Measurements from ENCODE around the gene PIGU. TPM values are rescaled to one million over a fixed set of nuclear protein-coding genes. Genes with fewer than 3 reads are reported as not detected.
A peak's percentile ranks its signal among the peaks of the same experiment; 100 is the strongest.

Gene PIGU
- polyA plus RNA-seq, 3 donors = 5.8 to 11.3 (median 10.9) TPM

DNA sequence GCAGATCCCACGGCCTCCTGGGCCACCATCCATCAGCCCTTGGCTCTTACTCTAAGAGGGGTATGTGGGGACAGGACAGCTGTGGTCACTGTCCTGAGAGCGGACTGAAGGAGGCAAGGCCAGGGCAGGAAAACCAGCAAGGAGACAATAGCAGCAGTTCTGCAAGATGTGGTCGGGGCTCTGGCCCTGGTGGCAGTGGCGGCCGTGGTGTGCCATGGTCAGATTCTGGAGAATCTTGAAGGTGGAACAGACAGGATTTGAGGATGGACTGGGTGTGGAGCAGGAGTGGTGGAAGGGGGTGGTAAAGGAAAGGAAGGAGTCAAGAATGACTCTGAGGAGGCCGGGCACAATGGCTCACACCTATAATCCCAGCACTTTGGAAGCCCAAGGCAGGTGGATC lies 124.3 kb downstream of the PIGU start:
- Histone ChIP-seq H3K27ac (ENCODE audit: low read depth in 1 of 2, low read length in 2 of 2) (no peak overlapping the region), H3K4me3 (replicated peaks in 1 of 3; ENCODE audit: low read depth in 2 of 3, low read length in 3 of 3) (no peak overlapping the region), H3K36me3 (replicated peaks in 1 of 2; ENCODE audit: control insufficient read depth in 1 of 2, insufficient read depth in 2 of 2, low read length in 2 of 2) (no peaks in the 10 kb centered on the region), H2AFZ (ENCODE audit: insufficient read depth, low read depth, low read length, poor library complexity, severe bottlenecking) (no peak overlapping the region), H3K79me2 (ENCODE audit: insufficient read depth, low read length) (no peaks in the 10 kb centered on the region), H3K4me2 (replicated peaks; ENCODE audit: extremely low read depth, low read length, poor library complexity, severe bottlenecking) (no peak overlapping the region), H3K4me1 (ENCODE audit: control insufficient read depth in 1 of 2, insufficient read depth in 2 of 2, low read length in 2 of 2) (peaks cover under 1 to 2% of the 10 kb centered on the region in 2 donors), H3K9me3 (replicated peaks in 1 of 2; ENCODE audit: control insufficient read depth in 1 of 2, insufficient read depth in 1 of 2, low read length in 2 of 2) (no peaks in the 10 kb centered on the region), H3K9ac (ENCODE audit: insufficient read depth, low read length, poor library complexity, severe bottlenecking) (no peak overlapping the region), H3K27me3 (ENCODE audit: control insufficient read depth in 2 of 2, insufficient read depth in 2 of 2, low read length in 2 of 2) (no peaks in the 10 kb centered on the region), H4K20me1 (ENCODE audit: insufficient read depth, low read length) (no peaks in the 10 kb centered on the region)
- no peak for DNase-seq
- no peaks in the 10 kb centered on the region for H3K36me3 Mint-ChIP-seq
- TF ChIP-seq, protein P1, sequence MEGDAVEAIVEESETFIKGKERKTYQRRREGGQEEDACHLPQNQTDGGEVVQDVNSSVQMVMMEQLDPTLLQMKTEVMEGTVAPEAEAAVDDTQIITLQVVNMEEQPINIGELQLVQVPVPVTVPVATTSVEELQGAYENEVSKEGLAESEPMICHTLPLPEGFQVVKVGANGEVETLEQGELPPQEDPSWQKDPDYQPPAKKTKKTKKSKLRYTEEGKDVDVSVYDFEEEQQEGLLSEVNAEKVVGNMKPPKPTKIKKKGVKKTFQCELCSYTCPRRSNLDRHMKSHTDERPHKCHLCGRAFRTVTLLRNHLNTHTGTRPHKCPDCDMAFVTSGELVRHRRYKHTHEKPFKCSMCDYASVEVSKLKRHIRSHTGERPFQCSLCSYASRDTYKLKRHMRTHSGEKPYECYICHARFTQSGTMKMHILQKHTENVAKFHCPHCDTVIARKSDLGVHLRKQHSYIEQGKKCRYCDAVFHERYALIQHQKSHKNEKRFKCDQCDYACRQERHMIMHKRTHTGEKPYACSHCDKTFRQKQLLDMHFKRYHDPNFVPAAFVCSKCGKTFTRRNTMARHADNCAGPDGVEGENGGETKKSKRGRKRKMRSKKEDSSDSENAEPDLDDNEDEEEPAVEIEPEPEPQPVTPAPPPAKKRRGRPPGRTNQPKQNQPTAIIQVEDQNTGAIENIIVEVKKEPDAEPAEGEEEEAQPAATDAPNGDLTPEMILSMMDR (IDR thresholded peaks at IDR 0.05) = no peak
- H3K4me1 Mint-ChIP-seq = peaks cover 8% of the 10 kb centered on the region
- intact Hi-C loops (cut with micrococcal nuclease) = no loop called here
- 91% methylated on average over 4 of the region's 6 CpGs for WGBS (ENCODE audit: insufficient coverage)
- no peaks in the 10 kb centered on the region for H3K9me3 Mint-ChIP-seq
- H3K27me3 Mint-ChIP-seq (ENCODE audit: low read depth in 3 of 3) = peaks cover 0 to 2% (median 0%) of the 10 kb centered on the region in 3 donors
- no peak overlapping the region for H3K4me3 Mint-ChIP-seq
- peak overlapping the region in 1 of 7 donors; percentile 50 for H3K27ac Mint-ChIP-seq

DNA sequence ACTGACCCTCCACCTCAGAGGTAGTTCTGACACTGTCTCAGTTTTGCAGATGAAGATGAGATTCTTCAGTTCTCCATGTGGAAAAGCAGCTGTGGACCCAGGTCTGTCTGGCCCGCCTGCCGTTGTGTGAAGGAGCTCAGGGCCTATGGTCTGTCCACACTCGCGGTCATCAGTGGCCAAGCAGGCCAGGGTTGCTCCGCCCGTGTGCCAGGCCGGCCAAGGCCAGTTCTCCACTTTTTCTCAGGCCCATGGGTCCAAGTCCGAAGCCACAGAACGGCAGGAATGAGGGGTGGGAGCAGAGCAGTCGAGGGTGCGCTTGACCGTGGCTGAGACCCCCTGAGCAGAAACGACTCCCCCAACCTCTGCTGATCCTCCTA lies 127.0 kb downstream of the PIGU start:
- WGBS (ENCODE audit: insufficient coverage) = 94% methylated on average over 11 of the region's 13 CpGs
- H3K9ac ChIP-seq (ENCODE audit: insufficient read depth, low read length, poor library complexity, severe bottlenecking) = no peak overlapping the region

More for the DNA sequence above, 127.0 kb downstream of the PIGU start:
- intact Hi-C loops (cut with micrococcal nuclease) = no loop called here
- Histone ChIP-seq H3K27ac (ENCODE audit: low read depth in 1 of 2, low read length in 2 of 2) (no peak overlapping the region), H3K27me3 (ENCODE audit: control insufficient read depth in 2 of 2, insufficient read depth in 2 of 2, low read length in 2 of 2) (peaks cover 0 to under 1% of the 10 kb centered on the region in 2 donors), H3K9me3 (replicated peaks in 1 of 2; ENCODE audit: control insufficient read depth in 1 of 2, insufficient read depth in 1 of 2, low read length in 2 of 2) (no peaks in the 10 kb centered on the region), H3K4me3 (replicated peaks in 1 of 3; ENCODE audit: low read depth in 2 of 3, low read length in 3 of 3) (no peak overlapping the region), H2AFZ (ENCODE audit: insufficient read depth, low read depth, low read length, poor library complexity, severe bottlenecking) (no peak overlapping the region), H3K4me2 (replicated peaks; ENCODE audit: extremely low read depth, low read length, poor library complexity, severe bottlenecking) (no peak overlapping the region), H4K20me1 (ENCODE audit: insufficient read depth, low read length) (no peaks in the 10 kb centered on the region), H3K79me2 (ENCODE audit: insufficient read depth, low read length) (no peaks in the 10 kb centered on the region), H3K4me1 (ENCODE audit: control insufficient read depth in 1 of 2, insufficient read depth in 2 of 2, low read length in 2 of 2) (peaks cover 0 to under 1% of the 10 kb centered on the region in 2 donors), H3K36me3 (replicated peaks in 1 of 2; ENCODE audit: control insufficient read depth in 1 of 2, insufficient read depth in 2 of 2, low read length in 2 of 2) (no peaks in the 10 kb centered on the region)
- DNase-seq = no peak
- Mint-ChIP-seq H3K36me3 (no peaks in the 10 kb centered on the region), H3K27me3 (ENCODE audit: low read depth in 3 of 3) (peaks cover 3 to 13% (median 5%) of the 10 kb centered on the region in 3 donors), H3K27ac (no peak overlapping the region), H3K4me1 (peaks cover 8% of the 10 kb centered on the region), H3K9me3 (no peaks in the 10 kb centered on the region), H3K4me3 (no peak overlapping the region)
- TF ChIP-seq, protein P1 (IDR thresholded peaks at IDR 0.05) = no peak
